DND-41 (cell line): ENCODE data around the gene PSD.

Experiments used
- ATAC-seq: fragments of 200-7000 bp; cut with Tn5 transposase; 3 replicates; pipeline ENCODE4 v1.9.1; 2021; ENCODE audit warnings: low read depth; ENCODE audit not compliant: insufficient read depth
- DNase-seq: peaks from one replicate; pipeline ENCODE4 v3.0.0-alpha.2; 2020
- H2AFZ ChIP-seq: 2 replicates; pipeline ENCODE4 v1.6.0; 2012; ENCODE audit warnings: low read depth, low read length
- H3K27ac ChIP-seq: 2 replicates; pipeline ENCODE4 v1.5.1; 2012; ENCODE audit warnings: low read length, inconsistent platforms
- H3K27me3 ChIP-seq: fragments of 200-600 bp; sonication (generic); 2 replicates; pipeline ENCODE4 v1.6.0; 2012; ENCODE audit warnings: low read length, mild to moderate bottlenecking, inconsistent platforms; ENCODE audit not compliant: insufficient read depth, poor library complexity
- H3K36me3 ChIP-seq: 2 replicates; pipeline ENCODE4 v1.5.1; 2012; ENCODE audit warnings: low read length, inconsistent platforms; ENCODE audit not compliant: insufficient read depth
- H3K4me1 ChIP-seq: 2 replicates; pipeline ENCODE4 v1.5.1; 2012; ENCODE audit warnings: mild to moderate bottlenecking, low read length; ENCODE audit not compliant: insufficient read depth
- H3K4me2 ChIP-seq: 2 replicates; pipeline ENCODE4 v1.6.0; 2012; ENCODE audit warnings: mild to moderate bottlenecking, moderate library complexity, low read length, inconsistent platforms; ENCODE audit not compliant: insufficient read depth
- H3K4me3 ChIP-seq, 2 experiments: fragments of 200-600 bp in 1 of 2; shearing (Covaris generic) in 1 of 2; 2 replicates each; pipeline ENCODE4 v1.5.1; 2012 to 2016; ENCODE audit warnings: inconsistent platforms in 2 of 2, low read length in 2 of 2, mild to moderate bottlenecking in 2 of 2, low read depth in 1 of 2, moderate library complexity in 1 of 2
- H3K79me2 ChIP-seq: 2 replicates; pipeline ENCODE4 v1.6.0; 2012; ENCODE audit warnings: low read length, inconsistent platforms; ENCODE audit not compliant: insufficient read depth
- H3K9ac ChIP-seq: 2 replicates; pipeline ENCODE4 v1.6.0; 2012; ENCODE audit warnings: low read depth, mild to moderate bottlenecking, inconsistent platforms, low read length, moderate library complexity
- H3K9me3 ChIP-seq: 2 replicates; pipeline ENCODE4 v1.5.1; 2012; ENCODE audit warnings: low read length, moderate library complexity, mild to moderate bottlenecking, inconsistent platforms; ENCODE audit not compliant: insufficient read depth, severe bottlenecking
- H4K20me1 ChIP-seq: 2 replicates; pipeline ENCODE4 v1.6.0; 2012; ENCODE audit warnings: low read length; ENCODE audit not compliant: insufficient read depth
- EZH2 ChIP-seq: IDR thresholded peaks from 3 replicates; pipeline ENCODE4 v1.6.1; 2012; ENCODE audit warnings: borderline replicate concordance, low read depth, mild to moderate bottlenecking, moderate library complexity, low read length, inconsistent platforms; ENCODE audit not compliant: severe bottlenecking
- TF ChIP-seq, protein P1 (sequence below): IDR thresholded peaks from 2 replicates; pipeline ENCODE4 v1.5.1; 2012; ENCODE audit warnings: borderline replicate concordance, low read length, moderate library complexity, mild to moderate bottlenecking; ENCODE audit not compliant: poor library complexity, severe bottlenecking; ENCODE audit errors: extremely low read depth

PSD gene

DNA sequence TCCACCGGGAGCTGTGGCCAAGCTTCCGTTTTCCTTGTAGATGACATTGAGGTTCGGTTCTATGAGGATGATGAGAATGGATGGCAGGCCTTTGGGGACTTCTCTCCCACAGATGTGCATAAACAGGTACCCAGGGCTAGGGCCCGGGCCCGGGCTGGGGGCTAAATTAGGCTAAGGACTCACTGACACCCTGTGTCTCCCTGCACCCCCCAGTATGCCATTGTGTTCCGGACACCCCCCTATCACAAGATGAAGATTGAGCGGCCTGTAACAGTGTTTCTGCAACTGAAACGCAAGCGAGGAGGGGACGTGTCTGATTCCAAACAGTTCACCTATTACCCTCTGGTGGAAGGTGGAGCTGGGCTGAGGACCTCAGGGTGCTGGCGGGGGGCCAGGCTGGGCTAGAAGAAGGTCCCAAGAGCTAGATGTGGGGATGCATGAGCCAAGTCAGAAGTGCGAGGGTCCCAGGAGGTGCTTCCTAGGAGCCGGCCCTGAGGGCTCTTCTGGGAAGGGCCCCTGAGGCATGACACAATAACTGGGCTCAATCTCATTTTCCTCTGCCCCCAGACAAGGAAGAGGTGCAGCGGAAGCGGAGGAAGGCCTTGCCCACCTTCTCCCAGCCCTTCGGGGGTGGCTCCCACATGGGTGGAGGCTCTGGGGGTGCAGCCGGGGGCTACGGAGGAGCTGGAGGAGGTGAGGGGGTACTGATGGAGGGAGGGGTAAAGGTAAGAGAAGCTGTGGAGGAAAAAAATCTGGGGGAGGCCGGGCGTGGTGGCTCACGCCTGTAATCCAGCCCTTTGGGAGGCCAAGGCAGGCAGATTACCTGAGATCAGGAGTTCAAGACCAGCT is 20.2 kb downstream of the PSD start:
- Histone ChIP-seq H4K20me1 (0 out of 2 replicates have a peak, but pooled peaks cover 8% of the 10 kb centered on the region), H3K36me3 (no peaks in the 10 kb centered on the region), H2AFZ (no peak overlapping the region), H3K4me1 (peaks cover 51% of the 10 kb centered on the region), H3K9ac (peak overlapping the region; percentile 74), H3K4me3 (peak overlapping the region; percentile 57 to 74; a peak in 3 of 4 replicates), H3K9me3 (no peaks in the 10 kb centered on the region), H3K27me3 (no peaks in the 10 kb centered on the region), H3K4me2 (peak overlapping the region; percentile 78), H3K27ac (no peak overlapping the region), H3K79me2 (0 out of 2 replicates have a peak, but pooled peaks cover 2% of the 10 kb centered on the region)
- TF ChIP-seq, protein P1, sequence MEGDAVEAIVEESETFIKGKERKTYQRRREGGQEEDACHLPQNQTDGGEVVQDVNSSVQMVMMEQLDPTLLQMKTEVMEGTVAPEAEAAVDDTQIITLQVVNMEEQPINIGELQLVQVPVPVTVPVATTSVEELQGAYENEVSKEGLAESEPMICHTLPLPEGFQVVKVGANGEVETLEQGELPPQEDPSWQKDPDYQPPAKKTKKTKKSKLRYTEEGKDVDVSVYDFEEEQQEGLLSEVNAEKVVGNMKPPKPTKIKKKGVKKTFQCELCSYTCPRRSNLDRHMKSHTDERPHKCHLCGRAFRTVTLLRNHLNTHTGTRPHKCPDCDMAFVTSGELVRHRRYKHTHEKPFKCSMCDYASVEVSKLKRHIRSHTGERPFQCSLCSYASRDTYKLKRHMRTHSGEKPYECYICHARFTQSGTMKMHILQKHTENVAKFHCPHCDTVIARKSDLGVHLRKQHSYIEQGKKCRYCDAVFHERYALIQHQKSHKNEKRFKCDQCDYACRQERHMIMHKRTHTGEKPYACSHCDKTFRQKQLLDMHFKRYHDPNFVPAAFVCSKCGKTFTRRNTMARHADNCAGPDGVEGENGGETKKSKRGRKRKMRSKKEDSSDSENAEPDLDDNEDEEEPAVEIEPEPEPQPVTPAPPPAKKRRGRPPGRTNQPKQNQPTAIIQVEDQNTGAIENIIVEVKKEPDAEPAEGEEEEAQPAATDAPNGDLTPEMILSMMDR, result no peak
- TF ChIP-seq EZH2, result no peak
- no peak for ATAC-seq
- no peak for DNase-seq

DNA sequence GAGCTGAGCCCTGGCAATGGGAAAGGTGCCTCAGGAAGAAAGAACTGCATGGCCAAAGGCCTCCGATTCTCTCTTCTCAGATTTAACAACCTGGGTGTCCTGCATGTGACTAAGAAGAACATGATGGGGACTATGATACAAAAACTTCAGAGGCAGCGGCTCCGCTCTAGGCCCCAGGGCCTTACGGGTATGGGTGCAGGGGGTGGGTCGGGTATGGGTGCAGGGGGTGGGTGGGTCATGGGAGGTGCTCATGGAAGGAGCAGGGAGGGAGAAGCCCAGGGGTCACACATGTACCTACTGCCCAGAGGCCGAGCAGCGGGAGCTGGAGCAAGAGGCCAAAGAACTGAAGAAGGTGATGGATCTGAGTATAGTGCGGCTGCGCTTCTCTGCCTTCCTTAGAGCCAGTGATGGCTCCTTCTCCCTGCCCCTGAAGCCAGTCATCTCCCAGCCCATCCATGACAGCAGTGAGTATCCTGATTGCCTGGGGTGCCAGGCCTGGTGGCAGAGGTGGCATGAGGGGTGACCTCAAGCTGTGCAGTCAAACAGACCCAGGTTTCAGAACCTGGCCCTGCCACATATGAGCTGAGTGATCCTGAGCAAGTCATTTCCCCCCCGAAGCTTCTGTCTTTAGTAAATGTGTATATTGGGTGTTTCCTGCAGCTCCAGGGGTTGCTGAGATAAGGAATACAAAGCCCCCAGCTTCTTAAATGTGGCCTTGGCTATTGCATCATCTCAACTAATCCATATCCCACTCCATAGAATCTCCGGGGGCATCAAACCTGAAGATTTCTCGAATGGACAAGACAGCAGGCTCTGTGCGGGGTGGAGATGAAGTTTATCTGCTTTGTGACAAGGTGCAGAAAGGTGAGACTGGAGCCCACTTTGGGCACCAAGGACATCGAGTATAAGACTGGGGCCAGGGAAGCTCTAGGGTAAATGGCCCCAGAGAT is 21.1 kb downstream of the PSD start:
- Histone ChIP-seq H3K36me3 (no peaks in the 10 kb centered on the region), H3K9ac (no peak overlapping the region; the same call in 1 of the 2 replicates), H4K20me1 (0 out of 2 replicates have a peak, but pooled peaks cover 8% of the 10 kb centered on the region), H2AFZ (no peak overlapping the region), H3K27ac (no peak overlapping the region), H3K4me3 (no peak overlapping the region), H3K4me2 (no peak overlapping the region), H3K9me3 (no peaks in the 10 kb centered on the region), H3K4me1 (peaks cover 60% of the 10 kb centered on the region), H3K27me3 (no peaks in the 10 kb centered on the region), H3K79me2 (0 out of 2 replicates have a peak, but pooled peaks cover 2% of the 10 kb centered on the region)
- TF ChIP-seq, protein P1, result no peak
- TF ChIP-seq EZH2, result no peak
- no peak for DNase-seq
- no peak for ATAC-seq

DNA sequence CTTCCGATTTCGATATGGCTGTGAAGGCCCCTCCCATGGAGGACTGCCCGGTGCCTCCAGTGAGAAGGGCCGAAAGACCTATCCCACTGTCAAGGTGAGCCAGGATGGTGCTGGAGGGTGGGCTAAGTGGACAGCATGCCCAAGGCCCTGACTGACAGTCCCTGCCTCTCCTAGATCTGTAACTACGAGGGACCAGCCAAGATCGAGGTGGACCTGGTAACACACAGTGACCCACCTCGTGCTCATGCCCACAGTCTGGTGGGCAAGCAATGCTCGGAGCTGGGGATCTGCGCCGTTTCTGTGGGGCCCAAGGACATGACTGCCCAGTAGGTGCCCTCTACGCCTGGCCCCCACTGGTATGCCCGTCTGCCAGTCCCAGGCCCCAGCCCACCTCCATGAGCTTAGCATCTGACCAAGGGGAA is 21.8 kb downstream of the PSD start:
- Histone ChIP-seq H3K4me3 (peak overlapping the region in 1 of 2 experiments; percentile 64; a peak in 1 of 4 replicates), H3K9ac (peak overlapping the region; percentile 48; the same call in 1 of the 2 replicates), H3K4me1 (peaks cover 60% of the 10 kb centered on the region), H3K4me2 (peak overlapping the region; percentile 89), H3K79me2 (0 out of 2 replicates have a peak, but pooled peaks cover 2% of the 10 kb centered on the region), H3K27me3 (no peaks in the 10 kb centered on the region), H3K36me3 (no peaks in the 10 kb centered on the region), H4K20me1 (0 out of 2 replicates have a peak, but pooled peaks cover 8% of the 10 kb centered on the region), H3K9me3 (no peaks in the 10 kb centered on the region), H3K27ac (no peak overlapping the region), H2AFZ (no peak overlapping the region)
- no peak for TF ChIP-seq EZH2
- TF ChIP-seq, protein P1, result no peak
- DNase-seq (no peak), ATAC-seq (no peak)
